K562 (cell line): ENCODE results near the gene CLTC. TPM values are rescaled to one million over a fixed set of nuclear protein-coding genes. Genes with fewer than 3 reads are reported as not detected.

Source experiments
- ARID1B ChIP-seq: fragments of 450-650 bp; IDR thresholded peaks from 2 replicates; pipeline ENCODE4 v1.6.1; 2016; ENCODE audit warnings: antibody characterized with exemption, mild to moderate bottlenecking, inconsistent platforms
- ARID2 ChIP-seq: fragments of 450-650 bp; IDR thresholded peaks from 2 replicates; pipeline ENCODE4 v1.6.1; 2017; ENCODE audit warnings: antibody characterized with exemption, mild to moderate bottlenecking
- CCNT2 ChIP-seq: IDR thresholded peaks from 2 replicates; pipeline ENCODE4 v1.6.1; 2011; ENCODE audit warnings: borderline replicate concordance, low read depth, mild to moderate bottlenecking, moderate library complexity, mixed read lengths, low read length; ENCODE audit not compliant: insufficient read length; ENCODE audit errors: extremely low read depth
- DDX20 ChIP-seq: fragments of 450-650 bp; IDR thresholded peaks from 2 replicates; pipeline ENCODE4 v1.6.1; 2016; ENCODE audit warnings: missing genetic modification characterization, low read depth, mild to moderate bottlenecking, missing compliant biosample characterization, moderate library complexity
- DNMT1 ChIP-seq: fragments of 450-650 bp; IDR thresholded peaks from 2 replicates; pipeline ENCODE4 v1.6.1; 2016; ENCODE audit warnings: antibody characterized with exemption, mild to moderate bottlenecking
- ESRRB ChIP-seq: fragments of 250-450 bp; sonication (Bioruptor Pico); IDR thresholded peaks from 2 replicates; pipeline ENCODE4 v1.5.0; 2020; ENCODE audit warnings: mild to moderate bottlenecking, moderate library complexity, borderline replicate concordance
- KLF1 ChIP-seq: fragments of 450-650 bp; IDR thresholded peaks from 2 replicates; pipeline ENCODE4 v1.6.1; 2016; ENCODE audit warnings: missing genetic modification characterization, missing compliant biosample characterization
- MAFG ChIP-seq: fragments of 450-650 bp; conservative IDR thresholded peaks from 2 replicates; pipeline ENCODE4 v1.6.1; 2016; ENCODE audit warnings: missing genetic modification characterization, missing compliant biosample characterization
- MYC ChIP-seq, 2 experiments: fragments of 250-450 bp in 1 of 2; sonication (Bioruptor Pico) in 1 of 2; IDR thresholded peaks; 2 replicates each; pipeline versions ENCODE4 v1.5.1 to v1.6.1; 2012 to 2021; ENCODE audit warnings: low read depth in 2 of 2, borderline replicate concordance in 1 of 2, improper control_type of control experiment in 1 of 2, low read length in 1 of 2, mild to moderate bottlenecking in 1 of 2, moderate library complexity in 1 of 2
- NFRKB ChIP-seq: fragments of 450-650 bp; IDR thresholded peaks from 2 replicates; pipeline ENCODE4 v1.6.1; 2016; ENCODE audit warnings: low read depth
- OTX1 ChIP-seq: fragments of 450-650 bp; formaldehyde crosslinking; IDR thresholded peaks from 2 replicates; pipeline ENCODE4 v1.4.0; 2022; ENCODE audit warnings: mild to moderate bottlenecking
- POLR2H ChIP-seq: IDR thresholded peaks from 2 replicates; pipeline ENCODE4 v1.6.1; 2016; ENCODE audit warnings: missing genetic modification characterization, low read depth, mild to moderate bottlenecking, control low read depth, missing compliant biosample characterization, moderate library complexity
- POLR3A ChIP-seq: IDR thresholded peaks from 2 replicates; pipeline ENCODE4 v1.6.1; 2011; ENCODE audit warnings: borderline replicate concordance, mild to moderate bottlenecking, moderate library complexity; ENCODE audit not compliant: insufficient read length, insufficient read depth; ENCODE audit errors: extremely low read depth
- RB1 ChIP-seq: fragments of 450-650 bp; IDR thresholded peaks from 2 replicates; pipeline ENCODE4 v1.6.1; 2017; ENCODE audit warnings: low read depth, mild to moderate bottlenecking
- RCOR1 ChIP-seq, 2 experiments: IDR thresholded peaks; 2 replicates each; pipeline ENCODE4 v1.6.1; 2012; ENCODE audit warnings: low read depth in 2 of 2, low read length in 2 of 2, borderline replicate concordance in 1 of 2, improper control_type of control experiment in 1 of 2
- SRSF3 ChIP-seq: fragments of 200-400 bp; formaldehyde crosslinking; IDR thresholded peaks from 2 replicates; pipeline ENCODE4 v1.6.1; 2016; ENCODE audit warnings: mild to moderate bottlenecking, low read length, moderate library complexity; ENCODE audit not compliant: insufficient read depth
- STAG1 ChIP-seq: sonication (generic); formaldehyde crosslinking; IDR thresholded peaks from 2 replicates; pipeline ENCODE4 v1.5.0; 2020; ENCODE audit warnings: missing genetic modification reagents, borderline replicate concordance
- STAT5A ChIP-seq: IDR thresholded peaks from 2 replicates; pipeline ENCODE4 v1.6.1; 2012; ENCODE audit warnings: low read length, inconsistent platforms, borderline replicate concordance
- XRCC3 ChIP-seq: fragments of 450-650 bp; IDR thresholded peaks from 2 replicates; pipeline ENCODE4 v1.6.1; 2017; ENCODE audit warnings: mild to moderate bottlenecking, moderate library complexity
- ZEB2 ChIP-seq: fragments of 450-650 bp; IDR thresholded peaks from 2 replicates; pipeline ENCODE4 v1.6.1; 2016
- ZNF324 ChIP-seq: fragments of 250-450 bp; sonication (Bioruptor Pico); IDR thresholded peaks from 2 replicates; pipeline ENCODE4 v1.4.0; 2020; ENCODE audit warnings: mild to moderate bottlenecking
- ZNF75A ChIP-seq: fragments of 450-650 bp; formaldehyde crosslinking; IDR thresholded peaks from 2 replicates; pipeline ENCODE4 v1.4.0; 2020; ENCODE audit warnings: mild to moderate bottlenecking
- polyA plus RNA-seq, 8 experiments: library from polyadenylated mRNA; depleted of rRNA in 4 of 8; stranded (reverse) in 5 of 8; unstranded in 3 of 8; fragments of >200 nt; fragmentation: Nextera tagmentation in 2 of 8; fragmentation: Illumina TruSeq in 1 of 8; extraction: Ambion mirVana in 2 of 8; extraction: Trizol in 1 of 8; gene quantifications; 2 replicates each; pipeline versions ENCODE4 v1.2.1 to v1.2.3, GENCODE V29; 2011 to 2014; ENCODE audit warnings: inconsistent platforms in 1 of 8, missing spikeins in 1 of 8
- total RNA-seq, 7 experiments: library from RNA; depleted of rRNA in 6 of 7; stranded (reverse); fragments of >200 nt in 6 of 7; fragmentation: Illumina TruSeq in 2 of 7; extraction: Trizol in 2 of 7; gene quantifications; 2 replicates each; pipeline versions ENCODE4 v1.2.1 to v1.2.3, GENCODE V29; 2011 to 2021; ENCODE audit warnings: low replicate concordance in 1 of 7
- TF ChIP-seq, protein P1 (sequence below), 2 experiments: fragments of 450-650 bp; IDR thresholded peaks; 2 replicates each; pipeline ENCODE4 v1.6.1; 2018; ENCODE audit warnings: mild to moderate bottlenecking in 2 of 2, low read depth in 1 of 2; ENCODE audit not compliant: partially characterized antibody in 2 of 2

Gene CLTC
- total and polyA plus RNA-seq, 9 of the 15 experiments (the other 6 are each of a cell fraction or from before 2014, with no cell fraction given), result 115 to 267 (median 174) TPM

DNA sequence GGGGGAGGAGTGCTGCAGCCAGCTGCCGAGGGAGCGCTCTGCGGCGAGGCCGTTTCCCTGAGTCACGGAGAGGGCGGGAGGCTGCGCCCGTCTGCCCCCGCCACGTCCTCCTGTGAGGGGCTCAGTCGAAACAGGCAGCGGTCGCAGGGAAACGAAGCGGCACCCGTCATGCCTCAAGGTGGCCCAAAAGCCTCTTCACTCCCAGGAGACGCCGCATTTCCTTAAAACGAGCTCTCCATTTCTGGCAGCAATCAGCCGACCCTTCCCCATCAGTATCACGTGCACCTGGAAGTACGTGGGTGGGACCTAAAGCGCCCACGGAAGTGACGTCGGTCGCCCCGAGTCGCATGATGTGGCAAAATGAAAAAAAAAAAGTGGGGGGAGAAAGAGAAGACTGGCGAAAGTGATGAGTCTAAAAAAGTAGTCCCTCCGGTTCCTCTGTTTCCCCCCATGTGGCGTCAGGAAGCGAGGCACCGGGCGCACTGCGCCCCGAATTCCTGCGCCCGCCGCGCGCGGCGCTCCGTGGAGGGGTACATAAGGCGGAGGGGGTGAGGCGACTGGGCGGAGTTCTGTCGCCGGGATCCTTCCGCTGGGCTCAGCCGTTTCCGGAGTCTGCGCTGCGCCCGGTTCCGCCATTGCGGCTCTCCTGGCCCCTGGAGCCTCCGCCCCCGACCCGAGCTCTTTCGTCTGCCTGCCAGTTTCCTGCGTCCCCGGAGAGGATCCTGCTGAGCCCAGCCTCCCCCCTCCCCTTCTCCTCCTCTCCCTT, at the start of gene CLTC (continued):
- TF ChIP-seq RCOR1 (IDR thresholded peaks at IDR 0.05; ENCODE audit: borderline replicate concordance in 1 of 2, low read depth in 2 of 2, low read length in 2 of 2) (peak in 1 of 2 experiments; percentile 38; a peak in 1 of 4 replicates), KLF1 (tag) (peak; percentile 88), XRCC3 (no peak), ESRRB (CRISPR knock-in tag) (no peak), NFRKB (peak; percentile 99), STAG1 (no peak), CCNT2 (peak; percentile 87), ZEB2 (no peak), MYC (IDR thresholded peaks at IDR 0.05; ENCODE audit: low read depth, low read length) (peak; percentile 93), MYC (CRISPR knock-in tag; IDR thresholded peaks at IDR 0.05; ENCODE audit: borderline replicate concordance, low read depth) (peak; percentile 96; the same call in 1 of the 2 replicates), OTX1 (CRISPR knock-in tag) (no peak), ZNF75A (CRISPR knock-in tag) (no peak), POLR2H (peak; percentile 92), DDX20 (tag) (no peak), STAT5A (no peak; the same call in 1 of the 2 replicates), RB1 (peak; percentile 62), ARID2 (0 out of 2 replicates have a peak, but pooled peaks have one; percentile 2), MAFG (tag) (peak; percentile 93), ZNF324 (CRISPR knock-in tag) (0 out of 2 replicates have a peak, but pooled peaks have one; percentile 8), ARID1B (peak; percentile 79), SRSF3 (no peak), POLR3A (no peak), DNMT1 (0 out of 2 replicates have a peak, but pooled peaks have one; percentile 72)
- TF ChIP-seq, protein P1, sequence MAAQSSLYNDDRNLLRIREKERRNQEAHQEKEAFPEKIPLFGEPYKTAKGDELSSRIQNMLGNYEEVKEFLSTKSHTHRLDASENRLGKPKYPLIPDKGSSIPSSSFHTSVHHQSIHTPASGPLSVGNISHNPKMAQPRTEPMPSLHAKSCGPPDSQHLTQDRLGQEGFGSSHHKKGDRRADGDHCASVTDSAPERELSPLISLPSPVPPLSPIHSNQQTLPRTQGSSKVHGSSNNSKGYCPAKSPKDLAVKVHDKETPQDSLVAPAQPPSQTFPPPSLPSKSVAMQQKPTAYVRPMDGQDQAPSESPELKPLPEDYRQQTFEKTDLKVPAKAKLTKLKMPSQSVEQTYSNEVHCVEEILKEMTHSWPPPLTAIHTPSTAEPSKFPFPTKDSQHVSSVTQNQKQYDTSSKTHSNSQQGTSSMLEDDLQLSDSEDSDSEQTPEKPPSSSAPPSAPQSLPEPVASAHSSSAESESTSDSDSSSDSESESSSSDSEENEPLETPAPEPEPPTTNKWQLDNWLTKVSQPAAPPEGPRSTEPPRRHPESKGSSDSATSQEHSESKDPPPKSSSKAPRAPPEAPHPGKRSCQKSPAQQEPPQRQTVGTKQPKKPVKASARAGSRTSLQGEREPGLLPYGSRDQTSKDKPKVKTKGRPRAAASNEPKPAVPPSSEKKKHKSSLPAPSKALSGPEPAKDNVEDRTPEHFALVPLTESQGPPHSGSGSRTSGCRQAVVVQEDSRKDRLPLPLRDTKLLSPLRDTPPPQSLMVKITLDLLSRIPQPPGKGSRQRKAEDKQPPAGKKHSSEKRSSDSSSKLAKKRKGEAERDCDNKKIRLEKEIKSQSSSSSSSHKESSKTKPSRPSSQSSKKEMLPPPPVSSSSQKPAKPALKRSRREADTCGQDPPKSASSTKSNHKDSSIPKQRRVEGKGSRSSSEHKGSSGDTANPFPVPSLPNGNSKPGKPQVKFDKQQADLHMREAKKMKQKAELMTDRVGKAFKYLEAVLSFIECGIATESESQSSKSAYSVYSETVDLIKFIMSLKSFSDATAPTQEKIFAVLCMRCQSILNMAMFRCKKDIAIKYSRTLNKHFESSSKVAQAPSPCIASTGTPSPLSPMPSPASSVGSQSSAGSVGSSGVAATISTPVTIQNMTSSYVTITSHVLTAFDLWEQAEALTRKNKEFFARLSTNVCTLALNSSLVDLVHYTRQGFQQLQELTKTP (IDR thresholded peaks at IDR 0.05; ENCODE audit: low read depth in 1 of 2, partially characterized antibody in 2 of 2), result peak; percentile 44 to 76
